Activated T-helper 17 cell treated with anti-CD3 and anti-CD28 coated beads, Interleukin-2, amount 50 U/mL, for 72 hours (primary cell): ENCODE measurements around the gene OTUD5. TPM values are rescaled to one million over a fixed set of nuclear protein-coding genes. Genes with fewer than 3 reads are reported as not detected.

Experiments used
- ATAC-seq: fragments of 150-1000 bp; cut with Tn5 transposase; replicated peaks from 2 replicates; pipeline ENCODE4 v1.10.0; 2021; ENCODE audit warnings: mild to moderate bottlenecking, moderate library complexity
- H3K27ac Mint-ChIP-seq: one replicate; pipeline ENCODE4 v1.8.0; 2022; ENCODE audit warnings: mixed read lengths
- H3K27me3 Mint-ChIP-seq: one replicate; pipeline ENCODE4 v1.8.0; 2022; ENCODE audit warnings: mixed read lengths
- H3K36me3 Mint-ChIP-seq: one replicate; pipeline ENCODE4 v1.8.0; 2022; ENCODE audit warnings: low read depth, mild to moderate bottlenecking, mixed read lengths
- H3K4me1 Mint-ChIP-seq: one replicate; pipeline ENCODE4 v1.8.0; 2022; ENCODE audit warnings: mixed read lengths
- H3K4me3 Mint-ChIP-seq: one replicate; pipeline ENCODE4 v1.8.0; 2022; ENCODE audit warnings: mild to moderate bottlenecking, mixed read lengths
- H3K9me3 Mint-ChIP-seq: one replicate; pipeline ENCODE4 v1.8.0; 2022; ENCODE audit warnings: mixed read lengths
- total RNA-seq, 2 donors: library from RNA; stranded (reverse); gene quantifications; one replicate each; pipeline ENCODE4 v1.2.3, GENCODE V29; 2022

The OTUD5 gene
- total RNA-seq, 2 donors from 2014 or later = 67.1 to 111 TPM

- Mint-ChIP-seq H3K27me3 (no peaks in the 10 kb centered on the region), H3K27ac (peak overlapping the region; percentile 98), H3K4me1 (peaks cover 22% of the 10 kb centered on the region), H3K9me3 (no peaks in the 10 kb centered on the region), H3K4me3 (peak overlapping the region; percentile 97), H3K36me3 (peaks cover 100% of the 10 kb centered on the region)
- ATAC-seq = no peak
Observed at GRCh38 chrX:48914593-48915493, 42.6 kb downstream of the OTUD5 start.

- H3K4me3 Mint-ChIP-seq = peak overlapping the region; percentile 97
- H3K9me3 Mint-ChIP-seq = no peaks in the 10 kb centered on the region
- peaks cover 22% of the 10 kb centered on the region for H3K4me1 Mint-ChIP-seq
- H3K36me3 Mint-ChIP-seq = peaks cover 93% of the 10 kb centered on the region
- ATAC-seq = no peak
- peak overlapping the region; percentile 98 for H3K27ac Mint-ChIP-seq
- no peaks in the 10 kb centered on the region for H3K27me3 Mint-ChIP-seq
Observed at GRCh38 chrX:48913605-48914366, 43.6 kb downstream of the OTUD5 start.

- H3K9me3 Mint-ChIP-seq = no peaks in the 10 kb centered on the region
- H3K27me3 Mint-ChIP-seq = no peaks in the 10 kb centered on the region
- ATAC-seq = peak; percentile 59
- peaks cover 77% of the 10 kb centered on the region for H3K36me3 Mint-ChIP-seq
- H3K4me1 Mint-ChIP-seq = peaks cover 22% of the 10 kb centered on the region
- H3K4me3 Mint-ChIP-seq = peak within 1 kb of the TSS; percentile 97
- H3K27ac Mint-ChIP-seq = peak within 1 kb of the TSS; percentile 98
Observed at GRCh38 chrX:48911412-48912182, 45.8 kb downstream of the OTUD5 start, which contains the start of gene SLC35A2. SLC35A2 (minus strand) TSS chrX:48911646; CDS start chrX:48911636, 10 bp downstream.

GRCh38 chrX:48910926-48911411, 46.4 kb downstream of the OTUD5 start:
- H3K36me3 Mint-ChIP-seq = peaks cover 70% of the 10 kb centered on the region
- peak; percentile 8 for ATAC-seq
- peak overlapping the region; percentile 98 for H3K27ac Mint-ChIP-seq
- H3K9me3 Mint-ChIP-seq = no peaks in the 10 kb centered on the region
- peak overlapping the region; percentile 97 for H3K4me3 Mint-ChIP-seq
- H3K27me3 Mint-ChIP-seq = no peaks in the 10 kb centered on the region
- peaks cover 22% of the 10 kb centered on the region for H3K4me1 Mint-ChIP-seq

GRCh38 chrX:48909703-48910294, 47.6 kb downstream of the OTUD5 start:
- Mint-ChIP-seq H3K27me3 (no peaks in the 10 kb centered on the region), H3K9me3 (no peaks in the 10 kb centered on the region), H3K4me3 (peak overlapping the region; percentile 97), H3K36me3 (peaks cover 68% of the 10 kb centered on the region), H3K27ac (no peak overlapping the region), H3K4me1 (peaks cover 22% of the 10 kb centered on the region)
- ATAC-seq = no peak

- no peak overlapping the region for H3K4me3 Mint-ChIP-seq
- H3K27ac Mint-ChIP-seq = peak overlapping the region; percentile 59
- ATAC-seq = no peak
- no peaks in the 10 kb centered on the region for H3K27me3 Mint-ChIP-seq
- H3K4me1 Mint-ChIP-seq = peaks cover 22% of the 10 kb centered on the region
- no peaks in the 10 kb centered on the region for H3K9me3 Mint-ChIP-seq
- peaks cover 62% of the 10 kb centered on the region for H3K36me3 Mint-ChIP-seq
Observed at GRCh38 chrX:48908600-48908999, 48.8 kb downstream of the OTUD5 start.

- Mint-ChIP-seq H3K4me1 (no peaks in the 10 kb centered on the region), H3K4me3 (no peak overlapping the region), H3K27ac (no peak overlapping the region), H3K36me3 (peaks cover 59% of the 10 kb centered on the region), H3K9me3 (no peaks in the 10 kb centered on the region), H3K27me3 (no peaks in the 10 kb centered on the region)
- ATAC-seq = no peak
Observed at GRCh38 chrX:48905090-48905790, 52.2 kb downstream of the OTUD5 start.

- no peak overlapping the region for H3K27ac Mint-ChIP-seq
- H3K36me3 Mint-ChIP-seq = peaks cover 55% of the 10 kb centered on the region
Observed at GRCh38 chrX:48904626-48905025, 52.8 kb downstream of the OTUD5 start.

GRCh38 chrX:48904180-48904579, 53.2 kb downstream of the OTUD5 start:
- no peak for ATAC-seq
- Mint-ChIP-seq H3K27ac (no peak overlapping the region), H3K9me3 (no peaks in the 10 kb centered on the region), H3K27me3 (no peaks in the 10 kb centered on the region), H3K36me3 (peaks cover 55% of the 10 kb centered on the region), H3K4me1 (no peaks in the 10 kb centered on the region), H3K4me3 (no peak overlapping the region)

More at GRCh38 chrX:48904626-48905025, 52.8 kb downstream of the OTUD5 start:
- ATAC-seq = no peak
- H3K9me3 Mint-ChIP-seq = no peaks in the 10 kb centered on the region
- no peak overlapping the region for H3K4me3 Mint-ChIP-seq
- H3K27me3 Mint-ChIP-seq = no peaks in the 10 kb centered on the region
- no peaks in the 10 kb centered on the region for H3K4me1 Mint-ChIP-seq

GRCh38 chrX:48903290-48903689, 54.1 kb downstream of the OTUD5 start:
- Mint-ChIP-seq H3K9me3 (no peaks in the 10 kb centered on the region), H3K27ac (no peak overlapping the region)

GRCh38 chrX:48902776-48903175, 54.6 kb downstream of the OTUD5 start:
- Mint-ChIP-seq H3K27ac (no peak overlapping the region), H3K9me3 (no peaks in the 10 kb centered on the region), H3K27me3 (no peaks in the 10 kb centered on the region), H3K4me1 (no peaks in the 10 kb centered on the region), H3K4me3 (no peak overlapping the region), H3K36me3 (peaks cover 52% of the 10 kb centered on the region)
- ATAC-seq = no peak

More at GRCh38 chrX:48903290-48903689, 54.1 kb downstream of the OTUD5 start:
- Mint-ChIP-seq H3K36me3 (peaks cover 48% of the 10 kb centered on the region), H3K4me3 (no peak overlapping the region), H3K27me3 (no peaks in the 10 kb centered on the region), H3K4me1 (no peaks in the 10 kb centered on the region)
- ATAC-seq = no peak

- no peaks in the 10 kb centered on the region for H3K4me1 Mint-ChIP-seq
- peaks cover 59% of the 10 kb centered on the region for H3K36me3 Mint-ChIP-seq
- H3K27ac Mint-ChIP-seq = peak overlapping the region; percentile 30
- H3K4me3 Mint-ChIP-seq = no peak overlapping the region
- no peak for ATAC-seq
- no peaks in the 10 kb centered on the region for H3K27me3 Mint-ChIP-seq
- H3K9me3 Mint-ChIP-seq = no peaks in the 10 kb centered on the region
Observed at GRCh38 chrX:48902135-48902534, 55.3 kb downstream of the OTUD5 start.

- no peak overlapping the region for H3K4me3 Mint-ChIP-seq
- no peaks in the 10 kb centered on the region for H3K9me3 Mint-ChIP-seq
- H3K36me3 Mint-ChIP-seq = peaks cover 61% of the 10 kb centered on the region
- H3K4me1 Mint-ChIP-seq = no peaks in the 10 kb centered on the region
- no peak for ATAC-seq
- no peak overlapping the region for H3K27ac Mint-ChIP-seq
- no peaks in the 10 kb centered on the region for H3K27me3 Mint-ChIP-seq
Observed at GRCh38 chrX:48901069-48901468, 56.3 kb downstream of the OTUD5 start.
